Measurements from ENCODE around the gene DHRS1.
"Not testable (repeated sequence)": the region's sequence is repeated elsewhere in the genome, so short reads cannot be mapped to it uniquely, and the experiment has no call there.

DHRS1 gene

DNA sequence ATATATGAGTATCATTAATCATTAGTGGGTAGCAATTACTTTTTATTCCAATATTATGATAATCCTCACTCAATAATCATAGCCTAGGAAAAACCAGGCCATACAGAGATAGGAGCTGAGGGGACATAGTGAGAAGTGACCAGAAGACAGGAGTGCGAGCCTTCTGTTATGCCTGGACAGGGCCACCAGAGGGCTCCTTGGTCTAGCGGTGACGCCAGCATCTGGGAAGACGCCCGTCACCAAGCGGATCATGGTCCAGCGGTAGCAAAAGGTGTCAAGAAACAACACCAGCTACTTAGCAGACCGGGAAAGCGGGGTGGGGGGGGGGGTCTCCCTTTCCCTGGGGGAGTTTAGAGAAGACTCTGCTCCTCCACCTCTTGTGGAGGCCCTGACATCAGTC, 28.3 kb upstream of the DHRS1 start:
- not testable (repeated sequence) for DNase-seq (ENCODE audit: low read depth in 2 of 2)

DNA sequence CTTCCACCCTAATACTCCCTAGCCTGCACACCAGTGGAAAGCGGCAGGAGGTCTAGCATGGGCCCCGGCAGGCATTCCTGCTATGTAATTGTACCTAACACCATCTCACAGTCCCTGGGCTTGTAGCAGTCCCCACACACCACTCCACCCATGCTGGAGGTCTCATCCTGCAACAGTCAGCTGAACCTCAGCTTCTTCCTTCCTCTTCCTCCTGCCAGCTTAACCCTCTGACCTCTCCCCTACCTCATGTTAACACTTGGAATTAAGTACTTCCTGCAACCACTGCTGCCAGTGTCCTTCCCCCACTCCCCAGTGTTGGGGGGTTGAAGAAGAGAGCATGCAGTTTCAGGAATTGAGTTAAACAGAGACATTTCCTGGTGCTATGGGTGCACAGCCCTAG, 27.7 kb upstream of the DHRS1 start:
- DNase-seq (ENCODE audit: low read depth in 2 of 2) = no peak

DNA sequence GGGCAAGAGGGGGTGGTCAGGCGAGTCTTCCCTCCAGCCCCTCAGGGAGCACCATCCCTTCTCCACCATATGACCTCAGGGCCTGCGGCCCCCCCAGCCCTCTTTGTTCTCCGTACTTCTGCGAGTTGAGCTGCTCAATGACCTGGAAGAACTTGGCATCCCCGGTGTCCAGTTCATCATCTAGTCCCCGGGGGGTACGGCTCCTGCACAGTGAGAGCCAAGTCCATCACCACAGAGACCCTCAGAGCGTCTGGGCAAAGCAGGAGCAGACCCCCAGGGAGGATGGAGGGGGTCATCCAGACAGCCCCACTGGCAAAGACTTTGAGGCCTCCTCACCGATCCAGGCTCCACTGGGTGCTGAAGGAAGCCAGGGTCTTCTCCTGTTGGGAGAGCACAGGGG, 26.4 kb upstream of the DHRS1 start:
- DNase-seq (ENCODE audit: low read depth in 2 of 2) = no peak

DNA sequence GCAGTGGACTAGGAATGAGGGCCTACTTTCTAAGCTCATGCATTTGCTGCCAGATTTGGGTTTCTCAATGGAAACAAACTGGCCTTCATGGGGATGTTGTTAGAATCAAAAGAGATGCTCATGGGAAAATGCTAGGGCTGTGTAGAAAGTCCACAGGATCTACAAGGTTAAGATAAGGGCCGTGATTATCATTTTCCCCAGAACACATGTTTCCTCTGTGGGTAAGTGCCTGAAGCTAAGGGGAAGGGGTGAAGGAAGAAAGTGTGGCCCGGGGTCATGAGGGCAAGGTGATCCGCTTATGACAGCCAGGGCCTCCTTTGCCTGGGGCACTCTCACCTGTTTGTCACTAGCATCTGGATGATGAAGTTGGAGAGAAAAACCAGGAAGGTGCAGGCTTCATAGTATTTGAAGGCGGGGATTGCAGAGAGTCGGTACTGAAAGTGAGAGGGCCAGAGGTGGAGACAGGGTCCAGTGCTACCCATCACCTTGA, 25.5 kb upstream of the DHRS1 start:
- no peak for DNase-seq (ENCODE audit: low read depth in 2 of 2)

DNA sequence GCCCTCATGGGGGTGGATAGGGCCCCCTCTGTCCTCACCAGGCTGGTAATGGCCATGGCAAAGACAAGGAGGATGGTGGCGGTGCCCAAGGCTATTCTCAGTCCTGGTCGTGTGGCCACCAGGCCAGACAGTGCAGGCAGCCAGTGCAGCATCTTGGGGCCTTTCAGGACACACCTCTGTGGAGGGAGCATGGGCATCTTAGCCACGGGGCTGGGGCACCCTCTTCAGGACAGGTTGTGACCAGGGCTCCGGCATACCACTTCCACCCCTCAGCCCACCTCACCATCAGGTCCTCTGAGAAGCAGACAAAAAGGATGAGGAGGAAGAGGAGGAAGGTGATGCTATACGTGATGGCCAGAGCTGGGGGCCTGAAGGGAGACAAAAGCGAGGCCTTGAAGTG, 24.4 kb upstream of the DHRS1 start:
- DNase-seq (ENCODE audit: low read depth in 2 of 2) = no peak

DNA sequence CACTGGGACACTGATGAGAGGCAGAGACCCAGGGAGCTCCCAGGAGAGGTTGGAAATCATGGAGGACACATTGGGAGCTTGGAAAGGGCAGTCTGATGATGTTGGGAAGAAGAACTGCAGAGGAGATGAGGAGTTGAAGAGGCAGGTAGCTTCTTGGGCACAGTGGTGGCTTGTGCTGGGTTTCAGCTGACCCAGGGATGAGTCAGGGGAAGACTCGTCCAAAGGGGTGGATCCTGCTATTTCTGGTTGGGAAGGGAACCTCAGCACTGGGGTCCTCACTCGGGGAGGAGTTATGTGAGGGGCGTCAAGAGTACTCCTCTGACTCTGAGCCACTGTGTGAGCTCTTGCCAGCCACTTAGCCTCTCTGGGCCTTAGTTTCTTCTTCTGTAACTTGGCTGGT, 23.8 kb upstream of the DHRS1 start:
- DNase-seq (ENCODE audit: low read depth in 2 of 2) = no peak

DNA sequence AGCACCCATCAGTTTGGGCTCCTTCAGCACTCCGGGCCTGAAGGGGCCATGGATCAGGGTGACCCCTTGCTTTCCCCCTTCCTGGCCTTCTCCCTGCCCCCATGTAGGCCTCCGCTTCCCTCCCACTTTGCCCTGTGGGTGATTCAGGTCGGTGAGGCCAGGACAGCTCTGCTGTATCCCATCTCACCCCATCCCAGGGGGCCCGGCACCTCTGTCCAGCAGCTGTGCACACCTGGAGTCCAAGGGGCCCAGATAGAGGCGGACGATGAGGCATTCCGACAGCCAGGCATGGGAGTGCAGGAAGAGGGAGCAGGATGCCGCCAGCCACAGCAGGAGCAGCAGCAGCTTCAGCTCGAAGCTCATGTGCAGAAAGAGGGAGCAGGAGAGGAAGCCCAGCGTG, 23.1 kb upstream of the DHRS1 start:
- no peak for DNase-seq (ENCODE audit: low read depth in 2 of 2)

DNA sequence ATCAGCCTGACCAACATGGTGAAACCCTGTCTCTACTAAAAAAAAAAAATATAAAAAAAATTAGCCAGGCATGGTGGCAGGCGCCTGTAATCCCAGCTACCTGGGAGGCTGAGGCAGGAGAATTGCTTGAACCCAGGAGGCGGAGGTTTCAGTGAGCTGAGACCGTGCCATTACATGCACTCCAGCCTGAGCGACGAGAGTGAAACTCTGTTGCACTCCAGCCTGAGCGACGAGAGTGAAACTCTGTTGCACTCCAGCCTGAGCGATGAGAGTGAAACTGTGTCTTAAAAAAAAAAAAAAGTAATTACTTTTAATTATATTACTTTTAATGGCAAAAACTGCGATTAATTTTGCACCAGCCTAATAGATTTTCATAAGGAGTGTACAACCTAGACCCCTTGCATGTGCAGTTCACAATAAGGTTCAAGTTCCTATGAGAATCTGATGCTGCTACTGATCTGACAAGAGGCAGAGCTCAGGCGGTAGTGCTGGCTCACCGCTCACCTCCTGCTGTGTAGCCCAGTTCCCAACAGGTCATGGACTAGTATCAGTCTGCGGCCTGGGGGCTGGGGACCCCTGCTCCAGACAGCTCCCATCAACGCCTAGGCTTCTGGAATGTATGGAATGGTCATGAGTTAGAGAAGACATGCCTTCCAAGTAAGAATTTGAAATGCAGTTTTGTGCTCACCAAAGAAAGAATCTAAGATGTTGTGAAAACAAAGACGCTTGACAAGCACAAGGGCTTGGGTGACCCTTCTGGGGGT, 21.8 kb upstream of the DHRS1 start:
- no peak for DNase-seq (ENCODE audit: low read depth in 2 of 2)

DNA sequence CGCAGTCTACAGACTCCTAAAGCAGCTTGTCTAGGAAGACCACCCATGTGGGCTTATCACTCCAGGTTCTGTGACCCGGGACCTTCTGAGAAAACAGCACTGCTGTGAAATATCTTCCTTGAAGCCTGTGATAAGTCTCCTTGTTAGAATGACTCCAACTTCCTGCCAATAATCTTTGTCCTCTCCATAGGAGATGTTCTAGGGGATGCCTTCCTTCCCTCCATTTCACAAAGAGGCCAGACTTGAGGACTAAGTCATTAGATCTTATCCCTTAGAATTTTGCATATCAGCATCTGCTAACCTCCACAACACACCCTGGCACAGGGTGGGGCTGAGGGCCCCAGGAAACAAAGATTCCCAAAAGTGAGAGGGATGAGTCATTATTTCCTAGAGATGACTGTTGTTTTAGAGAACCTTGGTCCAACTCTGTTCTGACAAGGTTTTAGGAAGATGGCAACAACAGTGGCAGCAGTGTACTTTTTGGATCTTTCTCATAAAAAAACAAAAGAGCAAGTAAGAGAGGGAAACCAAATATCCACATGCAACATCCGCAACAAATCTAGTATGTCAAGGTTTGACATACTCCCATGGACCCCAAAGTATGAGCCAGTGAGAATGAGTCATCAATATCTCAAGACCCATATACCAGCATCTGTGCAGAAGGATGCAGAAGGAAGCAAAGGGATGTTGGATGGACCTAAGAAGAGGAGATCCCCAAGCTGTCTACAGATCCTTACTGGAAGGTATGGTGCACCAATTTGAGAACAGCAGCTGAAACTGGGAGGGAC, 17.8 kb upstream of the DHRS1 start:
- DNase-seq (ENCODE audit: low read depth in 2 of 2) = no peak

DNA sequence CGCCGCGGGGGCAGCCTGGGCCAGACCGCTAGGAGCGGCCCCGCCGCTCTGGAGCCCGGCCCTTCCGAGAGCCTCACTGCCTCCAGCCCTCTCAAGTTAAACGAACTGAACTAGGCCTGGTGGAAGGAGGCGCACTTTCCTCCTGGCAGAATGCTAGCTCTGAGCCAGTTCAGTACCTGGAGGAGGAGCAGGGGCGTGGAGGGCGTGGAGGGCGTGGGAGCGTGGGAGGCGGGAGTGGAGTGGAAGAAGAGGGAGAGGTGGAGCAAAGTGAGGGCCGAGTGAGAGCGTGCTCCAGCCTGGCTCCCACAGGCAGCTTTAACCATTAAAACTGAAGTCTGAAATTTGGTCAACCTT, 17.0 kb upstream of the DHRS1 start:
- no peak for DNase-seq (ENCODE audit: low read depth in 2 of 2)

DNA sequence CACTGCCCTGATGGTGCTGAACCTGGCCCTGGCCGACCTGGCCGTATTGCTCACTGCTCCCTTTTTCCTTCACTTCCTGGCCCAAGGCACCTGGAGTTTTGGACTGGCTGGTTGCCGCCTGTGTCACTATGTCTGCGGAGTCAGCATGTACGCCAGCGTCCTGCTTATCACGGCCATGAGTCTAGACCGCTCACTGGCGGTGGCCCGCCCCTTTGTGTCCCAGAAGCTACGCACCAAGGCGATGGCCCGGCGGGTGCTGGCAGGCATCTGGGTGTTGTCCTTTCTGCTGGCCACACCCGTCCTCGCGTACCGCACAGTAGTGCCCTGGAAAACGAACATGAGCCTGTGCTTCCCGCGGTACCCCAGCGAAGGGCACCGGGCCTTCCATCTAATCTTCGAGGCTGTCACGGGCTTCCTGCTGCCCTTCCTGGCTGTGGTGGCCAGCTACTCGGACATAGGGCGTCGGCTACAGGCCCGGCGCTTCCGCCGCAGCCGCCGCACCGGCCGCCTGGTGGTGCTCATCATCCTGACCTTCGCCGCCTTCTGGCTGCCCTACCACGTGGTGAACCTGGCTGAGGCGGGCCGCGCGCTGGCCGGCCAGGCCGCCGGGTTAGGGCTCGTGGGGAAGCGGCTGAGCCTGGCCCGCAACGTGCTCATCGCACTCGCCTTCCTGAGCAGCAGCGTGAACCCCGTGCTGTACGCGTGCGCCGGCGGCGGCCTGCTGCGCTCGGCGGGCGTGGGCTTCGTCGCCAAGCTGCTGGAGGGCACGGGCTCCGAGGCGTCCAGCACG, 16.4 kb upstream of the DHRS1 start:
- no peak for DNase-seq (ENCODE audit: low read depth in 2 of 2)

DNA sequence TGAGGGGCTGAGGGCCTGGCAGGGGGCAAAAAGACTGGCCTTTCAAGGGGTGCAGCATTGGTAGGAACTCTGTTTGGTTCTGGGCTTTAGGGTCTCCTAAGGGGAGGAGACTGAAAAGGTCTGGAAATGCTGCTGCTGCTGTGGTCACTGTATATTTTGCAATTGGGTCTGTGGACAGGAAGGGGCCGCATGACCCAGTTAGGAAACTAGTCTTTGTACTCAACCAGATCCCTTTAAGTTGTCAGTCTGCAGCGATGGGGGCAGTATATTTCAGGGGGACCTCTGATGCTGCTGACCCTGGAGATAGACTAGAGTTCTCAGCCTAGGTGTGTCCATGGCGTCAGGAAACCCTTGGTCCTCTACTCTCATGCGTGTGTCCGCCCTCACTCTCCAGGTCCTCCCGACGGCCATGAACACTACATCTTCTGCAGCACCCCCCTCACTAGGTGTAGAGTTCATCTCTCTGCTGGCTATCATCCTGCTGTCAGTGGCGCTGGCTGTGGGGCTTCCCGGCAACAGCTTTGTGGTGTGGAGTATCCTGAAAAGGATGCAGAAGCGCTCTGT, 15.7 kb upstream of the DHRS1 start:
- DNase-seq (ENCODE audit: low read depth in 2 of 2) = no peak

DNA sequence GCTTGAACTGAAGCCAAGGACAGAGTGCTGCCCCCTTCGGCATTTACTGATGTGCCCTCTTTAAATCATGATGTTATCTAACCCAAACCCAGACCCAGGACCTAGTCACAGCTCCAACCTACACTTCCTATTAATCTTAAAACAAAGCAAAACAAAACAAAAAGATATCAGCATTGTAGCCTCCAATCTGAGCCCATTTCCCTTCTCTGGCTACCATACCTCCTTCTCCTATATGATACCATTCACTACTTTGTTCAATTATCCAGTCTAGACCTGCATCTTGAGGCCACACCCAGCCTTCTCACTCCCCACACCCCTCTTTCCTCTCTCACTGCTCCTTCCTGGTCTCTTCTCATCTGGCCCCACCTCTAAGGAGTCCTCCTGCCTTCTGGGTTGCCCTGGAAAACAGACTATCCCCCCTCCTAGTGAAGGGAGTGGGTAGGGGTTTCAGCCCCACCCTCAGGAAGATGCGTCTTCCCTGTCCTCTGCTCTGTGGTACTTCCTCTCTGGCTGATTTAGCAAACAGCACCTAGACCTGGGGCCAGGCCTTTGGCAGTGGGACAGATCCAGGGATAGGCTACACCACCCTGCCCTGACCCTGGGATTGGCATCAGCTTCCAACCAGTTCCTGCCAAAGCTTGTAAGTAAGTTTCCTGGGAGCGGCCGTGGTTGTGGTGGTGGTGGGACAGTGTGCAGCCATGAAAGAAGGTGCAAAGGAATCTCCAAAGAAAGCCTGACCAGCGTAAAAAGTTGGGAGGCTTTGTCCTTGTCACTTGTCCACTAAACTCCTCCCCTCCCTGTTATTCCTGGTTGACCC, 15.0 kb upstream of the DHRS1 start:
- no peak for DNase-seq (ENCODE audit: low read depth in 2 of 2)

DNA sequence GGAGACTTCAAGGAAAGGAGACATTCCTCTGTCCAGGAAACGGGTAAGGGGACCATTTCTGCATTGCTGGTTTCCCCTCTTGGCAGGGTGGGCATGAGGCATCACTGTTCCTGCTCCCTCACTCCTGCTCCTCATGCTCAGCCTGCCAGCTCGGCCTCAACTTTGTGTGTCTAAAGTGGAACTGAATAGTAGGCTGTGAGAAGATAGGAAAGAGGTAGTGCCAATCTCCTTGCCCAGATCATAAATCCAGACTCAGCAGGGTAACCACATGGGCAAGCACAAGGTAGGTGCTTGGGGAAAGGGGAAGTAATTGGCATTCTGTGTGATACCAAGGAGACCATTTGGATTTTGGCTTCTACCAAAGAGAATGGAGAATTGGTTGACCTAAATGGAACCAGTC, 14.3 kb upstream of the DHRS1 start:
- DNase-seq (ENCODE audit: low read depth in 2 of 2) = no peak

DNA sequence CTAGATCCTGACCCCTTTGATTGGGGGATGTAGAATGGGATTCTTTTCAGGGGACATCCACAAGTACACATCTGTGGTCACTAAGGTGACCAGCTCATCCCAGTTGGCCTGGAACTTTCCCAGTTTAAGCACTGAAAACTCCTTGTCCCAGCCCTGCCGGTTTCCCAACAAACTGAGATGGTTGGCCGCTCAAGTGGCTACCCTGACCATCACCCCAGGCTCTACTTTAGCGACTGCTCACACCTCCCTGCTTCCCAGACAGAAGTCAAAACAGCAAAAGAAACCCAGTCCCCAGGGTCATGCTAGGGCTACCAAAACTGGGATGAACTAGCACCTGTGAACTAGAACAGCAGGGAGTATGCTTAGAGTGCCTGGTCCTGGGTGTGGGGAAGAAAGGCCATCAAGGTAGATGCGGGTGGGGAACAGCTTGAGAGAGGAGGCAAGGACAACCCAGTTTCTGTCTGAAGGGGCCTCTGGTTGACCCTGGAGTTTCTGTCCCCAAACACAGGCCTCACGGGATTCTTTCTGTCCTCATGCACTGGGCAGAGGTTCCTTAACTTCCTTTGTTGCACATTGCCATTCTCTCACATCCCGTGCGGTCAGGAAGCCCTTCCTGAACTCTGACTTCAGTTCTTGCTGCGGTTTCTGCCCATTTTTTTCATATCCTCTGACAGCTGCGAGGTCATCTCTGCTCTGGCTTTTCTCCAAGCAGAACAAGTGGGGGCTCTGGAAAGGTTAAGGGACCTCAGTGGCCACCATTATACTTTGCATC, 13.3 kb upstream of the DHRS1 start:
- DNase-seq (ENCODE audit: low read depth in 2 of 2) = no peak

DNA sequence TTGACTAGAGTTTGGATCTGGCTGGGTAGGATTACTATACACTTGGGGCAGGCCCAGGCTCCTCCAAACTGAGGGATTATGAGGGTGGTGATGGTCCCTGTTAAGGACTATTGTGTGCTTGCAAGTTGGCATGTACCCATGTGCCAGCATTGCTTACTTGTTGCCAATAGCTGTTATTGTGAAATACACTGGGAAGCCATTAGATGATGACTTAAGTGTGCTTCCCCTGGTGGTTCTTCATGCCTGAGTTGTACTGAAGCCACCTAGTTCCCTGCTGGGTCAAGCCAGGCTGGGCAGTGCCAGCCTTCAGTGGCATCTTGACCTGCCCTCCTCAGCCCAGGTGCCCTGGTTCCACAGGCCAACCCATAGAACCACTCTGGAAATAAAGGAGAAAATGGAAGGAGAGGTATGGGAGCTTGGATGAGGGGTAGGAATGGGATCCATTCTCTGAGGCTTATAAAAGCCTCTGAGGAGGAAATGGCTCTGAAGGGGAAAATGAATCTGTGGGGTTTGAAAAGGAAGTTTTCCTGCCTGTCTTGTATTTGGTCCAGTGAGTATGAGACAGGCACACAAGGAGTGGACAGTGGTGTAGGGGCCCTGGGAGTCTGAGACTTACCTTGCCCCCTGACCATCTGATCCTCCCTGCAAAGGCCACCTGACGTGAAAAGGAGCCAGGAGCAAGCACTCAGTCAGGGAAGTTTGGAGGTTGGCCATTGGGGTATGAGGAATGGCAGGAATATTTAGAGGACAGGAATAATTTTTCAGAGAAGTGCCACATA, 12.4 kb upstream of the DHRS1 start:
- DNase-seq (ENCODE audit: low read depth in 2 of 2) = no peak

DNA sequence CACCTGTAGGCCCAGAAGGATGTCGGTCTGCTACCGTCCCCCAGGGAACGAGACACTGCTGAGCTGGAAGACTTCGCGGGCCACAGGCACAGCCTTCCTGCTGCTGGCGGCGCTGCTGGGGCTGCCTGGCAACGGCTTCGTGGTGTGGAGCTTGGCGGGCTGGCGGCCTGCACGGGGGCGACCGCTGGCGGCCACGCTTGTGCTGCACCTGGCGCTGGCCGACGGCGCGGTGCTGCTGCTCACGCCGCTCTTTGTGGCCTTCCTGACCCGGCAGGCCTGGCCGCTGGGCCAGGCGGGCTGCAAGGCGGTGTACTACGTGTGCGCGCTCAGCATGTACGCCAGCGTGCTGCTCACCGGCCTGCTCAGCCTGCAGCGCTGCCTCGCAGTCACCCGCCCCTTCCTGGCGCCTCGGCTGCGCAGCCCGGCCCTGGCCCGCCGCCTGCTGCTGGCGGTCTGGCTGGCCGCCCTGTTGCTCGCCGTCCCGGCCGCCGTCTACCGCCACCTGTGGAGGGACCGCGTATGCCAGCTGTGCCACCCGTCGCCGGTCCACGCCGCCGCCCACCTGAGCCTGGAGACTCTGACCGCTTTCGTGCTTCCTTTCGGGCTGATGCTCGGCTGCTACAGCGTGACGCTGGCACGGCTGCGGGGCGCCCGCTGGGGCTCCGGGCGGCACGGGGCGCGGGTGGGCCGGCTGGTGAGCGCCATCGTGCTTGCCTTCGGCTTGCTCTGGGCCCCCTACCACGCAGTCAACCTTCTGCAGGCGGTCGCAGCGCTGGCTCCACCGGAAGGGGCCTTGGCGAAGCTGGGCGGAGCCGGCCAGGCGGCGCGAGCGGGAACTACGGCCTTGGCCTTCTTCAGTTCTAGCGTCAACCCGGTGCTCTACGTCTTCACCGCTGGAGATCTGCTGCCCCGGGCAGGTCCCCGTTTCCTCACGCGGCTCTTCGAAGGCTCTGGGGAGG, 11.3 kb upstream of the DHRS1 start, which contains the start of gene LTB4R:
TSS of gene LTB4R (plus strand) at position 857 of the 959 bp plus-strand sequence. CDS start 4,150 bp downstream, outside the sequence.
- peak in 1 of 2 donors; percentile 53 for DNase-seq (ENCODE audit: low read depth in 2 of 2)

DNA sequence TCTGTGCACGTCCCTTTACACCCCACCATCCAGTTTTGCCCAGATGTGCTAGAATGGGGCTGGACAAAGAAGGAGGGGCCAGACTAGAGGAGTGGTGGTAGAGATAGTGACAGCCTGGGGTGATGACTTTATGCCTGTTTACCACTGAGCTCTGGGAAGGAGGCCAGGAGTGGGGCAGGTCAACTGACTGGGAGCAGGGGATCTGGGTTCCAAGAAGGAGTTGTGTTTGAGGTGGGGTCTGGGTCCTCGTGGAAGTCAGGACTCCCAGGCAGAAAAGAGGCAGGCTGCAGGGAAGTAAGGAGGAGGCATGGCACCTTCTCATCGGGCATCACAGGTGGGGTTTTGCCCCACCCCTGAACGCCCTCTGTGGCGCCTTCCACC, 10.7 kb upstream of the DHRS1 start:
- no peak for DNase-seq (ENCODE audit: low read depth in 2 of 2)
